Activated CD4-positive, alpha-beta T cell treated with anti-CD3 and anti-CD28 coated beads for 4 hours (primary cell): ENCODE results near the gene ITGA6.

ENCODE experiments used
- DNase-seq, 2 donors: peaks; one replicate each; pipeline ENCODE4 v3.0.0-alpha.2; 2020

Gene ITGA6

GRCh38 chr2:172467382-172467781 lies 40.0 kb downstream of the ITGA6 start:
- DNase-seq, result no peak

GRCh38 chr2:172470958-172471922 lies 43.9 kb downstream of the ITGA6 start:
- no peak for DNase-seq

GRCh38 chr2:172472446-172473033 lies 45.2 kb downstream of the ITGA6 start:
- DNase-seq, result no peak

- no peak for DNase-seq
Measured at GRCh38 chr2:172473167-172473566, 45.8 kb downstream of the ITGA6 start.

GRCh38 chr2:172478353-172478752 lies 51.0 kb downstream of the ITGA6 start:
- DNase-seq, result no peak

GRCh38 chr2:172480301-172481218 lies 53.2 kb downstream of the ITGA6 start:
- peak in 1 of 2 donors; percentile 25 for DNase-seq

GRCh38 chr2:172481507-172482262 lies 54.3 kb downstream of the ITGA6 start:
- no peak for DNase-seq

GRCh38 chr2:172484253-172484652 lies 56.9 kb downstream of the ITGA6 start:
- DNase-seq, result no peak

- DNase-seq, result no peak
Measured at GRCh38 chr2:172484706-172485105, 57.3 kb downstream of the ITGA6 start.

GRCh38 chr2:172488556-172488955 lies 61.2 kb downstream of the ITGA6 start:
- DNase-seq, result no peak

- DNase-seq, result no peak
Measured at GRCh38 chr2:172489681-172490080, 62.3 kb downstream of the ITGA6 start.

- DNase-seq, result peak; percentile 23 to 29
Measured at GRCh38 chr2:172496160-172496608, 68.8 kb downstream of the ITGA6 start.

GRCh38 chr2:172507199-172507598 lies 79.8 kb downstream of the ITGA6 start:
- DNase-seq, result no peak

- no peak for DNase-seq
Measured at GRCh38 chr2:172510088-172510487, 82.7 kb downstream of the ITGA6 start.

- DNase-seq, result no peak
Measured at GRCh38 chr2:172510548-172510947, 83.2 kb downstream of the ITGA6 start.

GRCh38 chr2:172512810-172513523 lies 85.6 kb downstream of the ITGA6 start:
- no peak for DNase-seq

- DNase-seq, result no peak
Measured at GRCh38 chr2:172513524-172513900, 86.1 kb downstream of the ITGA6 start.

GRCh38 chr2:172513935-172514586 lies 86.7 kb downstream of the ITGA6 start:
- no peak for DNase-seq

- DNase-seq, result no peak
Measured at GRCh38 chr2:172516299-172516698, 88.9 kb downstream of the ITGA6 start.

GRCh38 chr2:172518995-172519394 lies 91.6 kb downstream of the ITGA6 start:
- no peak for DNase-seq

GRCh38 chr2:172525601-172526000 lies 98.2 kb downstream of the ITGA6 start:
- DNase-seq, result no peak
